ENCODE measurements around the gene KPNB1.

DNA sequence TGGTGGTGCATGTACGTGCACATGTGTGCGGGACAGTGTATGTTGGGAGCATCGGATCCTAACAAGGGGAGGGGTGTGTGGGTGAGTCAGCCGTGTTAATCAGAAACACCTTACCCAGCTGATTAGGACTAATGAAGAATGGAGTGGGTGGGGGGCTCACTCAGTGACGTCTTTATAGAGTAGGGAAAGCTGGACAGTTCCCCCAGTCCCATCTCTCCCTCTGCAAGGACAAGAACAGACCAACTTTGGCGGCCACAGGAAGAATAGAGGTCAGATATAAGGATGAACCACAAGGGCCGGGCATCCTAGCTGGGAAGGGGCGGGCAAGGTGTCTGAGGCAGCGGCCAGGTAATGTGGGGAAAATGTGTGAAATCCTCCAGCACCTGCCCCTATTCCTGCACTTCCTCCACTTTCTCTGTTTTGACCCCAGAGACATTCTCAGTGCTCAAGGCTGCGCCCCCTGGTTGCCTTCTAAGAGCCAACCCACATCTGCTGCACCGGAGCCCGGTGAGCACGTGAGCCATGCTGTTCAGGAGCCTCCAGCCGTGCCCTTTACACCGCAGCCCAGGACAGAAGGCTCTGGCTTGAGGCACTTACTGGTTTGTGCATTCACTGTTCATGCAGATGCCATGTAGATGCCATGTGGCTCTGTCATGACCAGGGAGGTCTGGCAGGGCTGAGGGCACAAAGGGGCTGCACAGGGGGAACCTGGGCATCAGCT, 64.4 kb downstream of the KPNB1 start:
- TF ChIP-seq, protein P1, sequence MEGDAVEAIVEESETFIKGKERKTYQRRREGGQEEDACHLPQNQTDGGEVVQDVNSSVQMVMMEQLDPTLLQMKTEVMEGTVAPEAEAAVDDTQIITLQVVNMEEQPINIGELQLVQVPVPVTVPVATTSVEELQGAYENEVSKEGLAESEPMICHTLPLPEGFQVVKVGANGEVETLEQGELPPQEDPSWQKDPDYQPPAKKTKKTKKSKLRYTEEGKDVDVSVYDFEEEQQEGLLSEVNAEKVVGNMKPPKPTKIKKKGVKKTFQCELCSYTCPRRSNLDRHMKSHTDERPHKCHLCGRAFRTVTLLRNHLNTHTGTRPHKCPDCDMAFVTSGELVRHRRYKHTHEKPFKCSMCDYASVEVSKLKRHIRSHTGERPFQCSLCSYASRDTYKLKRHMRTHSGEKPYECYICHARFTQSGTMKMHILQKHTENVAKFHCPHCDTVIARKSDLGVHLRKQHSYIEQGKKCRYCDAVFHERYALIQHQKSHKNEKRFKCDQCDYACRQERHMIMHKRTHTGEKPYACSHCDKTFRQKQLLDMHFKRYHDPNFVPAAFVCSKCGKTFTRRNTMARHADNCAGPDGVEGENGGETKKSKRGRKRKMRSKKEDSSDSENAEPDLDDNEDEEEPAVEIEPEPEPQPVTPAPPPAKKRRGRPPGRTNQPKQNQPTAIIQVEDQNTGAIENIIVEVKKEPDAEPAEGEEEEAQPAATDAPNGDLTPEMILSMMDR (IDR thresholded peaks at IDR 0.05) = no peak
- no peak for TF ChIP-seq POLR2A (IDR thresholded peaks at IDR 0.05)

All from uterus (tissue), 2 donors.